HG03066 (cell line): ENCODE measurements around the gene YTHDC2.

Experiments used
- ATAC-seq: cut with Tn5 transposase; IDR thresholded peaks from one replicate; pipeline ENCODE4 v1.9.1; 2021; ENCODE audit warnings: low read depth; ENCODE audit not compliant: unreplicated experiment

Gene YTHDC2

GRCh38 chr5:113518884-113519283, 5.4 kb downstream of the YTHDC2 start:
- ATAC-seq = no peak

DNA sequence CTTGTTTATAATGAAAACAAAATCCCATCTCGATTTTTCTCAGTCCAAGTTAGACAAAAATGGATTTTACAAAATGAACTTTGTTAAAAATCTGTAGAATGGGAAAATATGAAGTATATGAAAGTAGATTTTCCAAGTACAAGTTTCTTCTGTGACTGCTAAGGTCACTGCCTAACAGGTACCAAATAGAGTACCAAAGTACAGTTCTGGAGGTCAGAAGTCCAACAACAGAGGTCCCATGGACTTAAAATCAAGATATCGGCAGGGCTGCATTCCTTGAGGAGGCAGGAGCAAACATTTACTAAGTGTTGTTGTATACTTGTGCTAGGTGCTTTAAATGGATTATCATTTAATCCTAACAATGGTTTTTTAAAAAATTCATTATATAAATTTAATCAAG, 5.9 kb downstream of the YTHDC2 start:
- ATAC-seq = no peak

GRCh38 chr5:113520429-113520828, 6.9 kb downstream of the YTHDC2 start:
- ATAC-seq = peak; percentile 49

DNA sequence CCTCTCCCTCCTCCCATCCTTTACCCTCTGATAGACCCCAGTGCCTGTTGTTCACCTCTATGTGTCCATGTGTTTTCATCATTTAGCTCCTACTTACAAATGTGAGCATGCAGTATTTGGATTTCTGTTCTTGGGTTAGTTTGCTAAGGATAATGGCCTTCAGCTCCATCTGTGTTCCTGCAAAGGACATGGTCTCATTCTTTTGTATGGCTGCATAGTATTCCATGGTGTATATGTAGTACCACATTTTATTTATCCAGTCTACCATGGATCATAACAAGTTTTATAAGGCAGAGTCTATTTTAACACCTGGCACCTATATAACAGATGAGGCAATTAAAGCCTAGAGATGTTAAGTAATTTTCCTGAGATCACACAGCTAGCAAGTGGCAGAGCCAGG, 7.4 kb downstream of the YTHDC2 start:
- no peak for ATAC-seq

DNA sequence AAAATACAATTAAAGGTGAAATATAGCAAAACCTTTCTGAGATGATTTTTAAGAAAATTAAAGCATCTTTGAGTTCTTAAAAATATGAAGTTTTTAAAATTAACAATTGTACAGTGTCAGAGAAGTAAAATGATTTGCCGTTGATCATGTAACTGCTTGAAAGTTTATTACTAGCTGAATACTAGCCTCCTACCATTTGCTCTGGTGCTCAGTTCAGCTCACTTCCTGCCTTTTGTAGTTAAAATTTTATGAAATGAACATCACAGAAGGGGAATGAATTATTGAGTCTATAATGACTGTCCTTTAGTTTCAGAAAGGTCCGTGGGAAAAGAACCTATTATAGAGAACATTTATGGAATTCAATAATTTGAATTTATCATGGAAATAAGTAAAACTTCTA, 9.7 kb downstream of the YTHDC2 start:
- no peak for ATAC-seq

- peak; percentile 50 for ATAC-seq
Measured at GRCh38 chr5:113524927-113525326, 11.4 kb downstream of the YTHDC2 start.

DNA sequence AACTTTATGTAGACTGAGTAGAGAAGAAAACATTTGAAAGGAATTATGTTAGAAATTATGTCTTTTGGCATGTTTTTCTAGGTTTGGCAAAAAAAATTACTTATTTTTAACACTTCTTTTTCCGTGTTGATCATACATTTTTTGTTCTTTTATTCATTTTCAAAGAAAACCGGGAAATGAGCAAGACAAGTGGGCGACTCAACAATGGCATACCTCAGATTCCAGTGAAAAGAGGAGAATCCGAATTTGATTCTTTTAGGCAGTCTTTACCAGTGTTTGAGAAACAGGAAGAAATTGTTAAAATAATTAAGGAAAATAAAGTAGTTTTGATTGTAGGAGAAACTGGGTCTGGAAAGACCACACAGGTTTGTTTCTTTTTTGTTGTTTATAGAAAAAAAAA, 12.9 kb downstream of the YTHDC2 start:
- no peak for ATAC-seq

DNA sequence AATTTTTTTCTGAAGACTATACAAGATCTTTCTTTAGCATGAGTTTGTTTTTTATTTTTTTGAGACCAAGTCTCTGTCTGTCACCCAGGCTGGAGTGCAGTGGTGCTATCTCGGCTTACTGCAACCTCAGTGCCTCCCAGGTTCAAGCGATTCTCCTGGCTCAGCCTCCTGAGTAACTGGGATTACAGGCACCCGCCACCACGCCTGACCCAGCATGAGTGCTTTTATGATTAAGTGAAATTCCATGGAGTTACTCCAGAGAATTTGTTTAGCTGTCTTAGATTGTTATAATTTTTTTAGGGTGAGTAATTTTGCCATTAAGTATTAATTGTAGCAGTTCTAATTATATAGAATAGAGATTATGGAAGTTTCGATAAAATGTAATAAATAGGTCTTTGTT, 14.3 kb downstream of the YTHDC2 start:
- no peak for ATAC-seq

GRCh38 chr5:113531481-113532159, 18.1 kb downstream of the YTHDC2 start:
- no peak for ATAC-seq

DNA sequence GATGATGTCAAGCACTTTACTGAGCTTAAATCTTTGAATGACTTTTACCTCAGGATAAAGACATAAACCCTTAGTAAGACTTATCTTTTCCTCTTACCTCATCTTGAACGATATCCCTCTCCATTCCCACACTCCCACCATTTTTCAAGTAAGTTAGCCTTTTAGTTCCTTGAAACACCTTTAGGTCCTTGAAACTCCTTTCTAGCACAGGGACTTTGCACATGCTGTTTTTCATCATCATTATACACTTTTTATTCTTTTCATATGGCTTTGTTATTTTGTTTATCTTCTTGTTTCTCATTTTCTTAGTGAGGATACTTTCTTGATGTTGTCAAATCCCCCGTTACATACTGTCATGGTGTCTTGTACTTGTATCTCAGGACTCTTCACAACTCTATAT, 24.8 kb downstream of the YTHDC2 start:
- ATAC-seq = no peak

DNA sequence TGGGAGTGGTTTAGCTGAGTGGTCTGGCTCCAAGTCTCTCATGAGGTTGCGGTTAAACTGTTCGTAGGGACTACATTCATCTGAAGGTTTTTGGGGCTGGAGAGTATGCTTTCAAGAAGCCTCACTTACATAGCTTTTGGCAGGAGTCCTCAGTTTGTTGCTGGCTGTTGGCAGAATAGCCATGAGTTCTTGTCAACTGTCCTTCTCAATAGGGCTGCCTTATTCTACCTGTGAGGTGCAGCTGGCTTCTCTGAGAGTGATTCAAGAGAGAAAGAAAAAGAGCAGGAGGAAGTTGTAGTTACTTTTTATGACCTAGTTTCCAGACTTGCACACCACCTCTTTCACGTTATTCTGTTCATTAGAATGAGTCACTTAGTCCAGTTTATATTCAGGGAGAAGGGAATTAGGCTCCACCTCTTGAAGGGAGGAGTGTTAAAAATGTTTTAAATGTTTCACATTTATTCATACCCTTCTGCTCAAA, 33.2 kb downstream of the YTHDC2 start:
- ATAC-seq = no peak

GRCh38 chr5:113548396-113548795, 34.9 kb downstream of the YTHDC2 start:
- ATAC-seq = peak; percentile 68

- no peak for ATAC-seq
Measured at GRCh38 chr5:113552137-113552536, 38.6 kb downstream of the YTHDC2 start.

GRCh38 chr5:113552620-113553019, 39.1 kb downstream of the YTHDC2 start:
- no peak for ATAC-seq

DNA sequence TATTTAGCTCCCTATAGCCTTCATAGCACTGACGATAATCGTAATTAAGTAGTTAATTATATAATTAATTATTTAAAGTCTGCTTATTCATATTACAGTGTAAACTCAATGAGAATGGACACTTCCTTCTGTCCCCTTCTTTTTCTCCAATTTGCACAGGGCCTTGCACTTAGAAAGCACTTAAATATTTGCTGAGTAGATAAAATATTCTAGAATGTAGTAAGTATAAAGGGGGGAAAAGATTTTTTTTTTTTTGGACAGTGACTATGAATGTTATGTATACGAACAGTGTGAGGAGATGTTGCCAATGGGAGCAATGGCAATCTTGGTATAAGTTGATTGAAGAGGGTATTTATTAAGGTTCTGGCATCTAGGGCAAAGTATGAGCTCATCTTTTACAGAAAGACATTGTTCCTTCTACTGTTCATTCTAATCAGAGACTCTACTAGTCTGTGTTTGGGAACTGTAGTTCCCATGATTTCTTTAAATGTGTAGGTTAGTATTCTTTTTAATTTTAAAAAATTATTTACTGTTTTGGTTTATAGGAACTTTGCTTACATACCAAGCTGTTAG, 49.4 kb downstream of the YTHDC2 start:
- no peak for ATAC-seq

- ATAC-seq = no peak
Measured at GRCh38 chr5:113569396-113569795, 55.9 kb downstream of the YTHDC2 start.

DNA sequence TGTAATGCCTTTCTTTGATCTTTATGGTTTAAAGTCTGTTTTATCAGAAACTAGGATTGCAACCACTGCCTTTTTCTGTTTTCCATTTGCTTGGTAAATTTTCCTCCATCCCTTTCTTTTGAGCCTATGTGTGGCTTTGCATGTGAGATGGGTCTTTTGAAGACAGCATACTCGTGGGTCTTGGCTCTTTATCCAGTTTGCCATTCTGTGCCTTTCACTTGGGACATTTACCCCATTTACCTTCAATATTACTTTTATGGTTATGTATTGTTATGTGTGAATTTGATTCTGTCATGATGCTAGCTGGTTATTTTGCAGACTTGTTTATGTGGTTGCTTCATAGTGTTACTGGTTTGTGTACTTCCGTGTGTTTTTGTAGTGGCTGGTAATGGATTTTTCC, 59.2 kb downstream of the YTHDC2 start:
- ATAC-seq = no peak

GRCh38 chr5:113574417-113574816, 60.9 kb downstream of the YTHDC2 start:
- no peak for ATAC-seq

DNA sequence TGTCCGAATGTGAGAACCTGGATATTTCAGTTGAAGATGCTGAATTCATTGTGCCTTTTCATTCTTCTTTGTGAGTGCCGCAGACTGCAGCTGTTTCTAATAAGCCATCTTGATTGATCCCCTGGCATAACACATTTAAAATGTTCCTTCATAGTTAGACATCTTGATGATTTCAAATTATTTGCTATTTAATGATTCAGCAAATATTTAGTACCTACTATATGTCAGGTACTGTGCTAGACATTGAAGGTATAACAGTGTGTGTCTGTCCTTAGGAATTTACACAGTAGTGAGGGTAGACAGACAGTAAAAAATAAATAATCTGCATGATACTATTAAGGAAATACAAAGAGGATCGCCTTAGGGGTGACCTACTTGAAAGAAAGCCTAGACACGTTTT, 61.6 kb downstream of the YTHDC2 start:
- no peak for ATAC-seq

DNA sequence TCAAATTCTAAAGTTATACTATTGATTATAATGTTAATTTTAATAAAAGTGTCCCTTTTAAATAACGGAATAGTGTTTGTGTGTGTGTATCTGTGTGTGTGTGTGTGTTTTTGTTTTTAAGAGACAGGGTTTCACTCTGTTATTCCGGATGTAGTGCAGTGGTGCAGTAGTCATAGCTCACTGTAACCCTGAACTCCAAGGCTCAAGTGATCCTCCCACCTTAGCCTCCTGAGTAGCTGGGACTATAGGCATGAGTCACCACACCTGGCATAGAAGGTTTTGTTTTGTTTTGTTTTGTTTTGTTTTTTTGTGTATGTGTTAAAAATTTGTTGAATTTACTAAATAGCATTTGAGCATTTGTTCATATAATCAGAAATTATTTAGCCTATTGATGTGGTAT, 64.6 kb downstream of the YTHDC2 start:
- ATAC-seq = no peak

DNA sequence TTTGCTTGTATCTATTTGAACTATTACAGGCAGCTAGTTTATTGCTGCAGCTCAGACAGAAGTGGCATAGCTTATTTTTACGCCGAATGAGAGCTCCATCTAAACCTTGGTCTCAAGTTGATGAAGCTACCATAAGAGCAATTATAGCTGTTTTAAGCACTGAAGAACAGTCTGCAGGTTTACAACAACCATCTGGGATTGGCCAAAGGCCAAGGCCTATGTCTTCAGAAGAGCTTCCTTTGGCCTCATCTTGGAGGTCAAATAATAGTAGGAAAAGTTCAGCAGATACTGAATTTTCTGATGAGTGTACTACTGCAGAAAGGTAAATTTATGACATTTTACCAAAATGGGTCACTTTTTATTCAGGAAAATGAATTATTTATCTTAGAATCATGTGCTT, 67.9 kb downstream of the YTHDC2 start:
- ATAC-seq = no peak

GRCh38 chr5:113598150-113598549, 84.7 kb downstream of the YTHDC2 start:
- no peak for ATAC-seq

- no peak for ATAC-seq
Measured at GRCh38 chr5:113598926-113599325, 85.4 kb downstream of the YTHDC2 start.
